Coronary artery (tissue), 2 donors: Measurements from ENCODE around the gene ACACA.

Experiments used
- DNase-seq: peaks from one replicate; pipeline ENCODE4 v3.0.0-alpha.2; 2017; ENCODE audit warnings: low spot score
- H3K27ac ChIP-seq, 2 donors: fragments of 200-600 bp; sonication (generic); one replicate each; pipeline ENCODE4 v1.5.1; 2016 to 2019
- H3K4me3 ChIP-seq: fragments of 200-600 bp; sonication (generic); 2 replicates; pipeline ENCODE4 v1.5.1; 2016; ENCODE audit warnings: mild to moderate bottlenecking, moderate library complexity
- TF ChIP-seq, protein P1 (sequence below): fragments of 200-600 bp; sonication (generic); IDR thresholded peaks from one replicate; pipeline ENCODE4 v1.5.1; 2019; ENCODE audit warnings: antibody characterized with exemption

Gene ACACA

GRCh38 chr17:37060094-37060493, 346.5 kb downstream of the ACACA start:
- TF ChIP-seq, protein P1, sequence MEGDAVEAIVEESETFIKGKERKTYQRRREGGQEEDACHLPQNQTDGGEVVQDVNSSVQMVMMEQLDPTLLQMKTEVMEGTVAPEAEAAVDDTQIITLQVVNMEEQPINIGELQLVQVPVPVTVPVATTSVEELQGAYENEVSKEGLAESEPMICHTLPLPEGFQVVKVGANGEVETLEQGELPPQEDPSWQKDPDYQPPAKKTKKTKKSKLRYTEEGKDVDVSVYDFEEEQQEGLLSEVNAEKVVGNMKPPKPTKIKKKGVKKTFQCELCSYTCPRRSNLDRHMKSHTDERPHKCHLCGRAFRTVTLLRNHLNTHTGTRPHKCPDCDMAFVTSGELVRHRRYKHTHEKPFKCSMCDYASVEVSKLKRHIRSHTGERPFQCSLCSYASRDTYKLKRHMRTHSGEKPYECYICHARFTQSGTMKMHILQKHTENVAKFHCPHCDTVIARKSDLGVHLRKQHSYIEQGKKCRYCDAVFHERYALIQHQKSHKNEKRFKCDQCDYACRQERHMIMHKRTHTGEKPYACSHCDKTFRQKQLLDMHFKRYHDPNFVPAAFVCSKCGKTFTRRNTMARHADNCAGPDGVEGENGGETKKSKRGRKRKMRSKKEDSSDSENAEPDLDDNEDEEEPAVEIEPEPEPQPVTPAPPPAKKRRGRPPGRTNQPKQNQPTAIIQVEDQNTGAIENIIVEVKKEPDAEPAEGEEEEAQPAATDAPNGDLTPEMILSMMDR, result no peak
- no peak overlapping the region for H3K4me3 ChIP-seq
- DNase-seq, result no peak
- H3K27ac ChIP-seq, result no peak overlapping the region

GRCh38 chr17:37059493-37059892, 347.1 kb downstream of the ACACA start:
- DNase-seq, result no peak
- no peak overlapping the region for H3K4me3 ChIP-seq
- no peak overlapping the region for H3K27ac ChIP-seq
- TF ChIP-seq, protein P1, result no peak

DNA sequence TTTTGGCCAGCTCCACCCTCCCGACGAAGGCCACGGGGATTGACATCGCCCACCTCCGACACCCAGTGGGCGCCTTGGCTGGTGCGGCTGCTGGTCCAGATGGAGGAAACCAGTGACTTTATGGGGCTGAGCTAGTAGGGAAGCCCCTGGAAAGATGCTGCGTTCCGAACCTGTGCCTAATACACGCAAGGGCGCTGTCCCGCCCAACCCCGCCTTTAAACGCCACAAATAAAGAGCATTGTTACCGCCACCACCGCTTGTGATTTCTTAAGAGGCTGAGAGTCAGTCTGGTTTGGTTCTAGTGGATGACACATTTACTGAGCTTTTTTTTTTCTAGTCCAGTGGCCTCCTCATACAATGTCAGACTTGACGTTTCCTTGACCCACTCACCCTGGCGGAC, 350.0 kb downstream of the ACACA start:
- Histone ChIP-seq H3K4me3 (no peak overlapping the region), H3K27ac (no peak overlapping the region)
- TF ChIP-seq, protein P1, result no peak
- no peak for DNase-seq

DNA sequence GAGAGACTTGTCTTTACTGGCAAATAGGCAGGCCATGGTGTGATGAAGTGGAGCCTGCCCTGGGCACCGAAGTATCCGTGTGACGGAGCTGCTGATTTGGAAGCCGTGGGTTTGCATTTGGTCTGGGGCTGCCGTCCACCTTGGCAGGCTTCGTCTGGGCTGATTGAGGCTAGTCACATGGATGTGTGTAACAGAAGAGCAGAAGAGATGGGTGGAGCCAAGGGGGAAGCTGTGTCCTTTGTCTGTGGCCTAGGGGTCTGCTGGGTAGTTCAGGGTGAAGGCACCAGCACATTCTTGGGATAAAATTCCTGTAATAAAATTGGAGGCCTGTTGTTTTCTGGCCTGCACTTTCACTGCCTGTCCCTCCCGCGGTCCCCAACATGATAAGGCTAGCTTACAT, 351.7 kb downstream of the ACACA start:
- TF ChIP-seq, protein P1, result no peak
- DNase-seq, result no peak
- Histone ChIP-seq H3K4me3 (no peak overlapping the region), H3K27ac (no peak overlapping the region)

DNA sequence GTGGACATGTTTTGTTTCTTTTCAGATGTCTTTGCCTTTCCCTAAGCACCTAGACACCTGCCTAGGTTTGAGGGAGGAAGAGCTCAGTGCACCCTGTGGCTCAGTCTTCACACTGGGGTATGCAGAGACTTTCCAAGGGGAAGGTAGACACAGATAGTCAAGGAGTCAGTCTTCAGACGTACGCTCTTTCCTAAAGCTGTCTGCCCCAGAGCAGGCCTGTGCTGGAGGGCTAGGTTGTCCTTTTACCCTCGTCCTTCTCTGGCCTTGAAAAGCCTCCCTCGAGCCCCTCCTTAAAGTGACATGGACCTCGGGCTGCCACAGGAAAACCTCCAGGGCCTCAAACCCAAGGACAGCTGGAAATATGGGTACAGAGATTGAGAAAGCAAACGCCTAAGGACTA, 354.2 kb downstream of the ACACA start:
- Histone ChIP-seq H3K27ac (no peak overlapping the region), H3K4me3 (no peak overlapping the region)
- TF ChIP-seq, protein P1, result no peak
- no peak for DNase-seq

GRCh38 chr17:37051833-37052232, 354.8 kb downstream of the ACACA start:
- TF ChIP-seq, protein P1, result no peak
- Histone ChIP-seq H3K27ac (no peak overlapping the region), H3K4me3 (no peak overlapping the region)
- no peak for DNase-seq

DNA sequence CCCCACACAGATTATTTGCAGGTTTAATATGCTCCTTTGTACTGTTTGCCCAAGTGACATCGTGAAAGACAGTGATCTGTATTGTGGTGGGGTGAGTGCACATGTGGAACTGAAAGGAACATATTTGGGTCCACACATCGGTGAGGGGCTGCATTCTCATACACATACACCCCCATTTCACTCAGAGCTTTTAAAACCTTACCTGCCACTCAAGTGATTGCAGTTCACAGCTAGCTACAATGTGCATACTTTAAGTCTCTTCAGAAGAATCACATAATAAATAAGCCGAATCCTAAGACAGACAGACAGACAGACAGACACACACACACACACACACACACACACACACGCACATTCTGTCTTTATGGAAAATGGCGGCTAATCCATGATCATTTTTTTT, 355.3 kb downstream of the ACACA start:
- DNase-seq, result no peak
- TF ChIP-seq, protein P1, result no peak
- no peak overlapping the region for H3K4me3 ChIP-seq
- no peak overlapping the region for H3K27ac ChIP-seq
